ENCODE results near the gene GID8. TPM values are rescaled to one million over a fixed set of nuclear protein-coding genes. Genes with fewer than 3 reads are reported as not detected.

The GID8 gene
- polyA plus RNA-seq, 1 of the 3 experiments (the other 2 are of a cell fraction), result 18.1 TPM

DNA sequence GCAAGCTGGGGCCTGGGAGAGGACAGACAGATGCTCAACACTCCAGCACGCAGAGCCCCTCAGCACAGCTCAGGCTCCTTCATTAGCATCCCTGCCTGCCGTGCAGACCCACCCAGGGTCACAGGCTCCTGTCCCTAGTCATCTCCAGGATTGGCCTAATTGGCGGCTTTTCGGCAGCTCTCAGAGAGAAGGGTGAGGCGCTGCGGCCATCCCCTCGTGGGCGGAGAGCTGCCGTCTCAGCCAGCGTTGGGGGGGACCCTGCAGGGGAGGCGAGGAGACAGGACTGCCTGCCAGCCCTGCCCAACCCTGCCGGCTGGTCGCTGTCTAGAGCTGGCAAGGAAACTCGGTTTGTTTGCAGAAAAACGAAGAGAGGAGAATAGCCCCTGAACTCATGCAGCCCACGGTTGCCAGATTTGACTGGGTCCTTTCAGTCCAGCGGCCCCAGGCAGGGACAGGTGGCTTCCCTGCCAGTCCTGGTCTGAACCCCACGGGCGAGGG is 42.0 kb downstream of the GID8 start:
- no peak for DNase-seq
- Histone ChIP-seq H3K36me3 (replicated peaks in 1 of 2; ENCODE audit: control insufficient read depth in 1 of 2, insufficient read depth in 2 of 2, low read length in 1 of 2) (no peaks in the 10 kb centered on the region), H2AFZ (ENCODE audit: low read depth) (no peak overlapping the region), H3F3A (replicated peaks; ENCODE audit: insufficient read depth) (no peaks in the 10 kb centered on the region), H3K4me2 (no peak overlapping the region), H4K20me1 (ENCODE audit: insufficient read depth) (no peaks in the 10 kb centered on the region), H3K4me1 (ENCODE audit: control insufficient read depth in 1 of 2, insufficient read depth in 2 of 2, low read depth in 1 of 2, low read length in 1 of 2) (peaks cover 0 to 6% of the 10 kb centered on the region in 2 experiments; a peak in 1 of 4 replicates), H3K9me3 (no peaks in the 10 kb centered on the region), H3K9me2 (no peaks in the 10 kb centered on the region), H3K9ac (no peak overlapping the region), H3K4me3 (ENCODE audit: low read depth in 2 of 2, low read length in 1 of 2) (no peak overlapping the region), H3K79me2 (ENCODE audit: insufficient read depth) (no peaks in the 10 kb centered on the region), H3K27ac (ENCODE audit: low read depth in 2 of 2, low read length in 1 of 2) (no peak overlapping the region), H3K27me3 (ENCODE audit: insufficient read depth) (peaks cover 56% of the 10 kb centered on the region)
- CTCF ChIA-PET, result interaction anchor here (1.0 to 3.4 kb wide), 7 partner anchors 8 to 188 kb away, joined by 3 to 24 read pairs (median 4); no protein-coding TSS in a partner anchor
- WGBS (ENCODE audit: low lambda C conversion rate), result 6% methylated on average over 16 of the region's 19 CpGs
- POLR2A ChIA-PET, result no interaction called here
- no peak for TF ChIP-seq POLR2AphosphoS5 (IDR thresholded peaks at IDR 0.05; ENCODE audit: low read depth, low read length)
- no peak for TF ChIP-seq TCF12 (IDR thresholded peaks at IDR 0.05)
- TF ChIP-seq CHD2 (IDR thresholded peaks at IDR 0.05; ENCODE audit: low read length, partially characterized antibody), result no peak
- TF ChIP-seq FOXJ3 (CRISPR knock-in tag; IDR thresholded peaks at IDR 0.05), result no peak
- no peak for TF ChIP-seq FOXM1 (IDR thresholded peaks at IDR 0.05; ENCODE audit: low read depth)
- TF ChIP-seq GABPA (IDR thresholded peaks at IDR 0.05; ENCODE audit: low read depth), result no peak
- TF ChIP-seq, protein P1, sequence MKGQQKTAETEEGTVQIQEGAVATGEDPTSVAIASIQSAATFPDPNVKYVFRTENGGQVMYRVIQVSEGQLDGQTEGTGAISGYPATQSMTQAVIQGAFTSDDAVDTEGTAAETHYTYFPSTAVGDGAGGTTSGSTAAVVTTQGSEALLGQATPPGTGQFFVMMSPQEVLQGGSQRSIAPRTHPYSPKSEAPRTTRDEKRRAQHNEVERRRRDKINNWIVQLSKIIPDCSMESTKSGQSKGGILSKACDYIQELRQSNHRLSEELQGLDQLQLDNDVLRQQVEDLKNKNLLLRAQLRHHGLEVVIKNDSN (IDR thresholded peaks at IDR 0.05; ENCODE audit: borderline replicate concordance, low read depth), result no peak
- TF ChIP-seq MXI1 (IDR thresholded peaks at IDR 0.05; ENCODE audit: low read depth, low read length), result no peak
- TF ChIP-seq EZH2phosphoT487 (IDR thresholded peaks at IDR 0.05; ENCODE audit: borderline replicate concordance, low read depth), result no peak
- no peak for TF ChIP-seq TEAD4 (IDR thresholded peaks at IDR 0.05; ENCODE audit: borderline replicate concordance, insufficient read depth)
- TF ChIP-seq, protein P2, sequence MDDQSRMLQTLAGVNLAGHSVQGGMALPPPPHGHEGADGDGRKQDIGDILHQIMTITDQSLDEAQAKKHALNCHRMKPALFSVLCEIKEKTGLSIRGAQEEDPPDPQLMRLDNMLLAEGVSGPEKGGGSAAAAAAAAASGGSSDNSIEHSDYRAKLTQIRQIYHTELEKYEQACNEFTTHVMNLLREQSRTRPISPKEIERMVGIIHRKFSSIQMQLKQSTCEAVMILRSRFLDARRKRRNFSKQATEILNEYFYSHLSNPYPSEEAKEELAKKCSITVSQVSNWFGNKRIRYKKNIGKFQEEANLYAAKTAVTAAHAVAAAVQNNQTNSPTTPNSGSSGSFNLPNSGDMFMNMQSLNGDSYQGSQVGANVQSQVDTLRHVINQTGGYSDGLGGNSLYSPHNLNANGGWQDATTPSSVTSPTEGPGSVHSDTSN (IDR thresholded peaks at IDR 0.05), result no peak
- no peak for TF ChIP-seq TAF1 (IDR thresholded peaks at IDR 0.05; ENCODE audit: borderline replicate concordance, low read depth, low read length)
- TF ChIP-seq, protein P3, sequence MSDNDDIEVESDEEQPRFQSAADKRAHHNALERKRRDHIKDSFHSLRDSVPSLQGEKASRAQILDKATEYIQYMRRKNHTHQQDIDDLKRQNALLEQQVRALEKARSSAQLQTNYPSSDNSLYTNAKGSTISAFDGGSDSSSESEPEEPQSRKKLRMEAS (IDR thresholded peaks at IDR 0.05; ENCODE audit: low read depth), result no peak
- TF ChIP-seq RCOR1 (IDR thresholded peaks at IDR 0.05; ENCODE audit: low read length), result no peak
- no peak for TF ChIP-seq NRF1 (IDR thresholded peaks at IDR 0.05; ENCODE audit: low read depth, low read length)
- TF ChIP-seq RFX5 (IDR thresholded peaks at IDR 0.05; ENCODE audit: low read length), result no peak
- TF ChIP-seq, protein P4, sequence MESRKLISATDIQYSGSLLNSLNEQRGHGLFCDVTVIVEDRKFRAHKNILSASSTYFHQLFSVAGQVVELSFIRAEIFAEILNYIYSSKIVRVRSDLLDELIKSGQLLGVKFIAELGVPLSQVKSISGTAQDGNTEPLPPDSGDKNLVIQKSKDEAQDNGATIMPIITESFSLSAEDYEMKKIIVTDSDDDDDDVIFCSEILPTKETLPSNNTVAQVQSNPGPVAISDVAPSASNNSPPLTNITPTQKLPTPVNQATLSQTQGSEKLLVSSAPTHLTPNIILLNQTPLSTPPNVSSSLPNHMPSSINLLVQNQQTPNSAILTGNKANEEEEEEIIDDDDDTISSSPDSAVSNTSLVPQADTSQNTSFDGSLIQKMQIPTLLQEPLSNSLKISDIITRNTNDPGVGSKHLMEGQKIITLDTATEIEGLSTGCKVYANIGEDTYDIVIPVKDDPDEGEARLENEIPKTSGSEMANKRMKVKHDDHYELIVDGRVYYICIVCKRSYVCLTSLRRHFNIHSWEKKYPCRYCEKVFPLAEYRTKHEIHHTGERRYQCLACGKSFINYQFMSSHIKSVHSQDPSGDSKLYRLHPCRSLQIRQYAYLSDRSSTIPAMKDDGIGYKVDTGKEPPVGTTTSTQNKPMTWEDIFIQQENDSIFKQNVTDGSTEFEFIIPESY (IDR thresholded peaks at IDR 0.05; ENCODE audit: borderline replicate concordance, low read depth), result no peak

Data from SK-N-SH (cell line).